Measurements from ENCODE around the gene CHRNA4. TPM values are rescaled to one million over a fixed set of nuclear protein-coding genes. Genes with fewer than 3 reads are reported as not detected.

The CHRNA4 gene
- total RNA-seq, 1 donor from 2014 or later, result 0.63 TPM

DNA sequence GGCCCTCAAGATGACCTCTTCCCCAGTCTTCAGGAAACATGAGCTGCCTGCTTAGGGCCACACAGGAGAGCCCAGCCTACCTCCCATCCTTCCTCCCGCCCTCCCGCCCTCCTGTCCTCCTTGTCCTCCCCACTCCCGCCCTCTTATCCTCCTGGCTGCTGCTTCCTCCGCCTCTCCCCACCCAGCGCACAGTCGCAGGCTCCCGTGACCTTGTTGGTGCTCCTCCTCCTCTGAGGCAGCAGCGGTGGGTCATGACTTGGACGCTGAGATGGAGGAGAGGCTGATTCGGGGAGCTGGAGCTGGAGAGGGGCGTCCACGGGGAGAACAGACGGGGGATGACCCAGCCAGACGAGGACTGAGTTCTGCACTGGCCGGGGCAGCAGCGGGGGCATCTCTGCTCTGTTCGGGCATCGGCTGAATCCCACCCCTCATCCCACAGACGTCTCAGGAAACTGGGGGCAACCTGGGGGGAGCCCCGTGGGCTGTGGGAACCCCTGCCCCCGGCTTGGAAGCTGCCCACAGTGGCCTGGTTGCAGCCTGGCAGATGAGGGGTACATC is 32.4 kb downstream of the CHRNA4 start:
- Mint-ChIP-seq H3K9me3 (peaks cover 7% of the 10 kb centered on the region), H3K27ac (no peak overlapping the region), H3K4me3 (no peak overlapping the region), H3K4me1 (peaks cover 7% of the 10 kb centered on the region), H3K27me3 (ENCODE audit: low read depth) (peaks cover 5% of the 10 kb centered on the region), H3K36me3 (peaks cover 3% of the 10 kb centered on the region)
- TF ChIP-seq, protein P1, sequence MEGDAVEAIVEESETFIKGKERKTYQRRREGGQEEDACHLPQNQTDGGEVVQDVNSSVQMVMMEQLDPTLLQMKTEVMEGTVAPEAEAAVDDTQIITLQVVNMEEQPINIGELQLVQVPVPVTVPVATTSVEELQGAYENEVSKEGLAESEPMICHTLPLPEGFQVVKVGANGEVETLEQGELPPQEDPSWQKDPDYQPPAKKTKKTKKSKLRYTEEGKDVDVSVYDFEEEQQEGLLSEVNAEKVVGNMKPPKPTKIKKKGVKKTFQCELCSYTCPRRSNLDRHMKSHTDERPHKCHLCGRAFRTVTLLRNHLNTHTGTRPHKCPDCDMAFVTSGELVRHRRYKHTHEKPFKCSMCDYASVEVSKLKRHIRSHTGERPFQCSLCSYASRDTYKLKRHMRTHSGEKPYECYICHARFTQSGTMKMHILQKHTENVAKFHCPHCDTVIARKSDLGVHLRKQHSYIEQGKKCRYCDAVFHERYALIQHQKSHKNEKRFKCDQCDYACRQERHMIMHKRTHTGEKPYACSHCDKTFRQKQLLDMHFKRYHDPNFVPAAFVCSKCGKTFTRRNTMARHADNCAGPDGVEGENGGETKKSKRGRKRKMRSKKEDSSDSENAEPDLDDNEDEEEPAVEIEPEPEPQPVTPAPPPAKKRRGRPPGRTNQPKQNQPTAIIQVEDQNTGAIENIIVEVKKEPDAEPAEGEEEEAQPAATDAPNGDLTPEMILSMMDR (IDR thresholded peaks at IDR 0.05; ENCODE audit: unreplicated experiment), result no peak
- DNase-seq (ENCODE audit: low spot score in 2 of 2, unreplicated experiment in 2 of 2), result no peak

DNA sequence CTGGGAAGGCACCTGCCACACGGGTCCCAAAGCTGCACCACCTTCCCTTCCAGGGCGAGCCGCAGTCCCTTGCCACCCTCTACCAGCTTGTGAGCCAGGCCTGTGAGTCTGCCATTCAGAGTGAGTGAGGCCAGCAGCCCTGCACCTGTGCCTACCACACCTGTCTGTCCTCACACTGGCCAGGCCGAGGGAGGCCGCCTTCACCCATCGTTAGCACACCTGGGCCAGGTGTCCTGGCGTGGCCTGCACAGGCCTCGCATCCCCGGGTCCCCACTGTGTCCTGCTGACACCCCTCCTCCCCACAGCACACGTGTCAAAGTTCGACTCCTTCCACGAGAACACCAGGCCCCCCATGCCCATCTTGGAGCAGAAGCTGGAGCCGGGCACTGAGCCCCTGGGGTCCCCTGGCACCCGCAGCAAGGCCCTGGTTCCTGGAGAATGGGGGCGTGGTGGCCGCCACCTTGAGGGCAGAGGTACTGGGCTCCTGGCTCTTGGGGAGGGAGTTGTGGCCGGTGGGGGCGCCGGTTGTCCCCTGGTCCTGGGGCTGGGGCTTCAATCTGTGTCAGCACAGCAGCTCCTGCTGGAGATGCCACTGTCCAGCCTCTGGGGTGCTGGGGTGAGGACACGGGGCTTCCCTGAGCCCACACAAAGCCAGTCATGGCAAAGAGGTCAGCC is 33.0 kb downstream of the CHRNA4 start:
- DNase-seq (ENCODE audit: low spot score in 2 of 2, unreplicated experiment in 2 of 2), result no peak
- Mint-ChIP-seq H3K27me3 (ENCODE audit: low read depth) (peaks cover 10% of the 10 kb centered on the region), H3K36me3 (peaks cover 3% of the 10 kb centered on the region), H3K9me3 (peaks cover 7% of the 10 kb centered on the region), H3K4me3 (no peak overlapping the region), H3K27ac (no peak overlapping the region), H3K4me1 (peaks cover 8% of the 10 kb centered on the region)
- TF ChIP-seq, protein P1 (IDR thresholded peaks at IDR 0.05; ENCODE audit: unreplicated experiment), result no peak

DNA sequence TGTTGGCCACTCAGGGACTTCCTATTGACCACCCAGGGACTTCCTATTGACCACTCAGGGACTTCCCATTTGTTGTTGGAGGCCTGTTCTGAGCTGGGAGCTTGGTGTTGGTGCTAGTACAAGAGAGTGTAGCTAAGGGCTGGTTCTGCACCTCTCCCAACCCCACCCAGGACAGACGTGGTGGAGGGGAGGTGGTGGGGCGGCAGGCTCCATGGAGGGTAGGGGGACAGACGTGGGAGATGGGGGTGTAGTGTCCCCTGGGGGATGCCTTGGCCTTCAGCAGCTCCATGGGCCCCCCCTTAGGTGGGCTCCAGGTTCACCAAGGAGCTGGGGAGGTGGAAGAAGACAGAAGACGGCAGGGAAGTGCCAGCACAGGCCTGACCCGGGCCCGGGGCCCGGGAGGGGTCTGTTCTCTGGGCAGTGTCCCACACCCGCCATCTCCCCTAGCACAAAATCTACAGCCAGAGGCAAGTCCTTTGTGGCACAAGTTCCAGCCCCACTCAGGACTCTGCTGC is 33.9 kb downstream of the CHRNA4 start:
- TF ChIP-seq, protein P1 (IDR thresholded peaks at IDR 0.05; ENCODE audit: unreplicated experiment), result no peak
- no peak for DNase-seq (ENCODE audit: low spot score in 2 of 2, unreplicated experiment in 2 of 2)
- Mint-ChIP-seq H3K27ac (no peak overlapping the region), H3K4me3 (no peak overlapping the region), H3K9me3 (peaks cover 7% of the 10 kb centered on the region), H3K4me1 (peaks cover 10% of the 10 kb centered on the region), H3K36me3 (peaks cover 3% of the 10 kb centered on the region), H3K27me3 (ENCODE audit: low read depth) (peaks cover 12% of the 10 kb centered on the region)

DNA sequence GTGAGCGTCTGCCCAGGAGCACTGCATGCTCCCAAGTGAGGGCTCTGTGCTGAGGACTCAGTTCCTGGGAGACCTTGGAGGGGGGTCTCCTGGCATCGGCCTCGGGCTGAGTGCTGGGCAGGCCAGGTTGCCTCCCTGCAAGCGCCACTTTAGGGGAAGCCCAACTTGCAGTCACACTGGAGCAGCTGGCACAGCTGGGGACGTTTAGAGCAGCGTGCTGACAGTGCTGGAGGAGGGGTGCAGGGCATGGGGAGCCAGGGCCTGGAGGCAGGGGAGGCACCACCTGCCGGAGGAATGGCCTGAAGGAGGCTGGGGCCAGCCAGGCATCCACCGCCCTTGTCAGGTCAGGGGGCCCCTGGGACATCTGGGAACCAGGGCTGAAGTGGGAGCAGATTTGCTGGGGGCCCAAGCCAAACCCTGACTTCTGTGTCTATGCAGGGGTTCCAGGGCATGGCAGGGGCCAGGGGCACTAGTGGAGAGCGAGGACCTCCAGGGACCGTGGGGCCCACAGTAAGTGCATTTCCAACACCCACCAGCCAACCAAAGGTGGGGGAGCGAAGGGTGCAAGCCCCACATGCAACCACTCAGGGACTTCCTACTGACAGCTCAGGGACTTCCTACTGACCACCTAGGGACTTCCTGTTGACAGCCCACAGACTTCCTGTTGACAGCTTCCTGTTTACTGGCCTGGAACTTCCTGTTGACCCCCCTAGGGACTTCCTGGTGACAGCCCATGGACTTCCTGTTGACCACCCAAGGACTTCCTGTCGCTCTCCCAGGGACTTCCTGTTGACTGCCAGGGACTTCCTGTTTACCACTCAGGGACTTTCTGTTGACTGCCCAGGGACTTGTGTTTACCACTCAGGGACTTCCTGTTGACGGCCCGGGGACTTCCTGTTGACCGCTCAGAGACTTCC is 34.6 kb downstream of the CHRNA4 start:
- Mint-ChIP-seq H3K27me3 (ENCODE audit: low read depth) (peaks cover 12% of the 10 kb centered on the region), H3K9me3 (peaks cover 2% of the 10 kb centered on the region)
- DNase-seq (ENCODE audit: low spot score in 2 of 2, unreplicated experiment in 2 of 2), result no peak

More for the DNA sequence above, 34.6 kb downstream of the CHRNA4 start:
- Mint-ChIP-seq H3K36me3 (no peaks in the 10 kb centered on the region), H3K4me3 (no peak overlapping the region), H3K4me1 (peaks cover 10% of the 10 kb centered on the region), H3K27ac (no peak overlapping the region)
- TF ChIP-seq, protein P1 (IDR thresholded peaks at IDR 0.05; ENCODE audit: unreplicated experiment), result no peak

All from mesothelial cell of epicardium (in vitro differentiated cells).